Measurements from ENCODE around the gene ASMTL. TPM values are rescaled to one million over a fixed set of nuclear protein-coding genes. Genes with fewer than 3 reads are reported as not detected.
"Not testable (repeated sequence)": the region's sequence is repeated elsewhere in the genome, so short reads cannot be mapped to it uniquely, and the experiment has no call there.

ASMTL gene
- polyA plus RNA-seq (2013, experiment 1 of 4): 108 TPM
- 124 TPM for polyA plus RNA-seq (2013, experiment 2 of 4)
- polyA plus RNA-seq (2013, experiment 3 of 4): 79.2 TPM
- polyA plus RNA-seq (2013, experiment 4 of 4): 81.3 TPM

DNA sequence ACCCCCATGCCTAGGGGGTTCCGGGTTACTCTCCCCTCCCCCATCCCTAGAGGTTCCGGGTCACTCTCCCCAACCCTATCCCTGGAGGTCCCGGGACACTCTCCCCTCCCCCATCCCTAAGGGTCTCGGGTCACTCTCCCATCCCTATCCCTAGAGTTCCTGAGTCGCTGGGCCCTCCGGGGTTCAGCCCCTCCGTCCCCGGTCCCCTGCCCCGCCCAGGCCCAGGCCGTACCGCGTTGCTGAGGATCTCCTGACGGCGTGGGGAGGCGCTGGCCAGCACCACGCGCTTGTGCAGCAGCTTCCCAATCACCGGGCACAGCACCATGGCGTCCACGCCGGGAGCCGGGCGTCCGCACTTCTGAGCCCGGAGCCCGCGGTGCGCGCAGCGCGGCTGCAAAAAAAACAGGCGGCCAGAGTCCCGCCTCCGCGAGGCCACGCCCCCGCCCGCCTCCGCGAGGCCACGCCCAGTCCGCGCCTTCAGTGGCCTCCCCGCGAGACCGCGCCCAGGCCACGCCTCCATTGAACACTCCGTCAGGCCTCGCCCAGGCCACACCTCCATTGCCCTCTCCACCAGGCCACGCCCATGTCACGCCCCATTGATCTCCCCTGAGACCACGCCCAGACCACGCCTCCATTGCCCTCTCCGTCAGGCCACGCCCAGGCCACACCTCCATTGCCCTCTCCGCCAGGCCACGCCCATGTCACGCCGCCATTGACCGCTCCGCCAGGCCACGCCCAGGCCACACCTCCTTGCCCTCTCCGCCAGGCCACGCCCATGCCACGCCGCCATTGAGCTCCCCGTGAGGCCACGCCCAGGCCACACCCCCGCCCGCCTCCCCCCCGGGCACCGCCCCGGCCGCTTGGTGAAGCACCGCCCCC lies at the start of gene ASMTL:
Gene ASMTL, minus strand, starts transcription at position 394 of the 879 bp plus-strand sequence. Its CDS starts 69 bp downstream, at position 325.
- H3K27ac ChIP-seq (ENCODE audit: insufficient read depth, low read depth, low read length, poor library complexity, severe bottlenecking): peak within 1 kb of the TSS; percentile 78
- peak within 1 kb of the TSS; percentile 88 for H3K4me3 ChIP-seq (ENCODE audit: insufficient read depth, low read depth, low read length)
- WGBS, 2 experiments: 0% methylated on average over 71 to 76 of the region's 76 CpGs
- peaks cover 17% of the 10 kb centered on the region for H3K36me3 ChIP-seq (ENCODE audit: control insufficient read depth, insufficient read depth, low read length)
- no peaks in the 10 kb centered on the region for H3K4me1 ChIP-seq (ENCODE audit: control insufficient read depth, insufficient read depth, low read length)
- no peaks in the 10 kb centered on the region for H3K27me3 ChIP-seq (ENCODE audit: control insufficient read depth, insufficient read depth, low read length, poor library complexity, severe bottlenecking)
- H3K9me3 ChIP-seq (ENCODE audit: control insufficient read depth, low read length): no peaks in the 10 kb centered on the region

DNA sequence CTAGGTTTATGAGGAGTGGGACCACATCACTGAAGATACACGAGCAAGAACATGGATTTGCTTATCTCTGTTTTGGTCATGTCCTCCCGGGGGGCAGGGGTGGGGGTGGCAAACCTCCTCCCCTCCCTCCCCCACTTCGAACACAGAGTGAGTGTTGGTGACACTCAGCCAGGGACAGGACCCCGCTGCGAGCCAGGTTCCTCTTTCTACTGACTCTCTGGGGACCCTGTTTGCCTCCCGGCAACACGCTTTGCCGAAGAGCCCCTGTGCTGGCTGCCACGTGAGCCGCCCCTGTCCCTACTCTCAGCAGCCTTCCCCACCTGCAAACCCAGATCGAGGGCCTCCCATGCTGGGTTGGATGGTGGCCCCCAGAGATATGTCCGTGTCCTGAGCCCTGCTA lies 49.5 kb upstream of the ASMTL start:
- no peaks in the 10 kb centered on the region for H3K27me3 ChIP-seq (ENCODE audit: control insufficient read depth, insufficient read depth, low read length, poor library complexity, severe bottlenecking)
- no peaks in the 10 kb centered on the region for H3K36me3 ChIP-seq (ENCODE audit: control insufficient read depth, insufficient read depth, low read length)
- H3K9me3 ChIP-seq (ENCODE audit: control insufficient read depth, low read length): no peaks in the 10 kb centered on the region
- 85 to 87% methylated on average over 12 of the region's 12 CpGs for WGBS, 2 experiments
- H3K4me1 ChIP-seq (ENCODE audit: control insufficient read depth, insufficient read depth, low read length): no peaks in the 10 kb centered on the region
- H3K27ac ChIP-seq (ENCODE audit: insufficient read depth, low read depth, low read length, poor library complexity, severe bottlenecking): no peak overlapping the region
- H3K4me3 ChIP-seq (ENCODE audit: insufficient read depth, low read depth, low read length): no peak overlapping the region

DNA sequence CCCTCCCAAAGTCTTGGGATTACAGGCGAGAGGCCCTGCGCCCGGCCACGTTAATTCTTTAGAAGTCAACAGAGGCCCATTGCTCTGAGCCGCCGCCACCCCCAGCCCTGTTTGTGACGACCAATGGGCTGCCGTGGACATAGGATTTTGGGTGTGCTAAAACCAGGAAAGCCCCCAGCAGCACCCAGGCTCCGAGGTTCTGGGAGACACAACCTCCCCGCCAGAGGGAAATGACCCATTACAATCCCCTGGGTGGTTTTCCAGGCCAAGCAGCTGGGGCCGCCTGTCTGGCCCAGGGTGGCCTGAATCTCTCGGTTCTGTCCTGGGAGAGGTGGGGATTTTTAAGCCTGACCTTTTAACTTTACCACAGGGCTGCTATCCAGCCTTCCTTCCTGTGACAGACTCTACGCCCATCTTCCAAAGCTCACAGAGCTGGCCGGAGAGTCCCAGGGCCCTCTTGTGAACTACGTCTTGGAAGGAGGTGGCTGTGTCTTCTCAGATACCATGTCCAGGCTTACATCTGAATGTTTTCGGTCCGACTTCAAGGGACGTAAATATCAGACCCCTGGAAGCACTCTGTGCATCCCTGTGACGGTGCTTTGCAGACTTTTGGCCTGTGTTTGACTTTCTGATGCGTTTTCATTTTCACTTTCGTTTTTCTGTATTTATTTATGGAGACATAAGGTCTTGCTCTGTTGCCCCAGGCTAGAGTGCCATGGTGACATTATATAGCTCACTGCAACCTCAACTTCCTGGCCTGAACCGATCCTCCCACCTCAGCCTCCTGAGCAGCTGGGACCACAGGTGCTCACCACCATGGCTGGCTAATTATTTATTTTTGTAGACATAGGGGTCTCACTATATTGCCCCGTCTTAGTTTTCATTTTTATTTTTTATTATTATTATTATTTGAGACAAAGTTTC lies 48.3 kb upstream of the ASMTL start:
- Histone ChIP-seq H3K36me3 (ENCODE audit: control insufficient read depth, insufficient read depth, low read length) (no peaks in the 10 kb centered on the region), H3K27ac (ENCODE audit: insufficient read depth, low read depth, low read length, poor library complexity, severe bottlenecking) (no peak overlapping the region), H3K27me3 (ENCODE audit: control insufficient read depth, insufficient read depth, low read length, poor library complexity, severe bottlenecking) (no peaks in the 10 kb centered on the region), H3K4me3 (ENCODE audit: insufficient read depth, low read depth, low read length) (no peak overlapping the region), H3K9me3 (ENCODE audit: control insufficient read depth, low read length) (no peaks in the 10 kb centered on the region), H3K4me1 (ENCODE audit: control insufficient read depth, insufficient read depth, low read length) (no peaks in the 10 kb centered on the region)
- 92 to 94% methylated on average over 22 of the region's 23 CpGs for WGBS, 2 experiments

GRCh38 chrX:1496076-1496475 lies 43.4 kb upstream of the ASMTL start:
- 88% methylated on average over 12 of the region's 12 CpGs for WGBS, 2 experiments
- Histone ChIP-seq H3K4me3 (ENCODE audit: insufficient read depth, low read depth, low read length) (no peak overlapping the region), H3K27me3 (ENCODE audit: control insufficient read depth, insufficient read depth, low read length, poor library complexity, severe bottlenecking) (no peaks in the 10 kb centered on the region), H3K4me1 (ENCODE audit: control insufficient read depth, insufficient read depth, low read length) (peaks cover 8% of the 10 kb centered on the region), H3K9me3 (ENCODE audit: control insufficient read depth, low read length) (no peaks in the 10 kb centered on the region), H3K27ac (ENCODE audit: insufficient read depth, low read depth, low read length, poor library complexity, severe bottlenecking) (no peak overlapping the region), H3K36me3 (ENCODE audit: control insufficient read depth, insufficient read depth, low read length) (no peaks in the 10 kb centered on the region)

- Histone ChIP-seq H3K27ac (ENCODE audit: insufficient read depth, low read depth, low read length, poor library complexity, severe bottlenecking) (no peak overlapping the region), H3K4me3 (ENCODE audit: insufficient read depth, low read depth, low read length) (no peak overlapping the region), H3K4me1 (ENCODE audit: control insufficient read depth, insufficient read depth, low read length) (peaks cover 8% of the 10 kb centered on the region), H3K27me3 (ENCODE audit: control insufficient read depth, insufficient read depth, low read length, poor library complexity, severe bottlenecking) (no peaks in the 10 kb centered on the region), H3K36me3 (ENCODE audit: control insufficient read depth, insufficient read depth, low read length) (no peaks in the 10 kb centered on the region), H3K9me3 (ENCODE audit: control insufficient read depth, low read length) (no peaks in the 10 kb centered on the region)
- WGBS, 2 experiments: 43 to 49% methylated on average over 15 of the region's 15 CpGs
Measured at GRCh38 chrX:1493877-1494510, 41.3 kb upstream of the ASMTL start.

DNA sequence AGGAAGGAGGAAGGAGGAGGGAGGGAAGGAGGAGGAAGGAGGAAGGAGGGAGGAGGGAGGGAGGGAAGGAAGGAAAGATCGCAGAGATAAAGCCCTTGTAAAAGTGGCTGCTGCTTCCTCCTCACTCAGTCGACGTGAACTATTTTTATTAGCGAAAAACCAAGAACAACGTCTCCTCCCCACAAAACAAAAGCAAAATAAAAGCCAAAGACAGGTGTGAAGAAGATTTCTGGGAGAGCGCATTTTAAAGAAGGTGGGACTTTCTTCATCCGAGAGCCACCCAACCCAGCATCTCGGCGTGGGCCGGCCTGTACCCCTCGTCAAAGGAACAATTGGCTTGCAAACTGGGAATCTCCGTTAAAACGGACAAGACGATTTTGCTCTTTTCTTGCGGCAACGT lies 40.7 kb upstream of the ASMTL start:
- H3K27me3 ChIP-seq (ENCODE audit: control insufficient read depth, insufficient read depth, low read length, poor library complexity, severe bottlenecking): no peaks in the 10 kb centered on the region
- H3K9me3 ChIP-seq (ENCODE audit: control insufficient read depth, low read length): no peaks in the 10 kb centered on the region
- H3K4me1 ChIP-seq (ENCODE audit: control insufficient read depth, insufficient read depth, low read length): peaks cover 8% of the 10 kb centered on the region
- WGBS, 2 experiments: 43 to 49% methylated on average over 16 of the region's 16 CpGs
- no peak overlapping the region for H3K27ac ChIP-seq (ENCODE audit: insufficient read depth, low read depth, low read length, poor library complexity, severe bottlenecking)
- no peak overlapping the region for H3K4me3 ChIP-seq (ENCODE audit: insufficient read depth, low read depth, low read length)
- H3K36me3 ChIP-seq (ENCODE audit: control insufficient read depth, insufficient read depth, low read length): no peaks in the 10 kb centered on the region

DNA sequence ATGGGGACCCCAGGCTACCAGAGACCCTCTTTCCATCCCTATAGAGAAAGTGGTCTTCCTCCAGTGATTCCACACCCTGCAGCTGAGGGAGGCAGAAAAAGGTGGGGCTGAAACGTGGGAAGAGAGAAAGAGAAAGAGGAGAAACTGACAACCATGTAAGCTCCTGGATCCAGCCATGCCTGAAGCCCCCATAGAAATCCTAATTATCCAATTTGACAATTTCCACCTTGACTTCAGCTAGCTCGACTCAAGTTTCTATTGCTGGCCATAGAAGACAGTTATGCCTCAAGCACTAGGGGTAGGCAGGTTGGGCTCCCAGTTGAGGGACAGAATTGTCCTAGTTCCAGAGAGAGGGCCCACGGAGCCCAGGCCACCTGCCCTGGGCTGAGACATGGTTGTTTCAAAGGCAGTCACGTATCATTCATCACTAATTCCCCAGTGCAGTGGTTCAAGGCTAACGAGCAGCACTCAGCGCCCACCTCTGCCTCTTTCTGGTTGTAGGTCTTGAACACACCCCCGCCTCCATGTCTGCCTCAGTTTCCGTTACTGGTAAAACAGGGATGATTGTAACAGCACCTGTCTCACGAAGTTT lies 39.8 kb upstream of the ASMTL start:
- Histone ChIP-seq H3K27ac (ENCODE audit: insufficient read depth, low read depth, low read length, poor library complexity, severe bottlenecking) (no peak overlapping the region), H3K36me3 (ENCODE audit: control insufficient read depth, insufficient read depth, low read length) (no peaks in the 10 kb centered on the region), H3K27me3 (ENCODE audit: control insufficient read depth, insufficient read depth, low read length, poor library complexity, severe bottlenecking) (no peaks in the 10 kb centered on the region), H3K4me3 (ENCODE audit: insufficient read depth, low read depth, low read length) (no peak overlapping the region), H3K4me1 (ENCODE audit: control insufficient read depth, insufficient read depth, low read length) (peaks cover 8% of the 10 kb centered on the region), H3K9me3 (ENCODE audit: control insufficient read depth, low read length) (no peaks in the 10 kb centered on the region)
- 88 to 89% methylated on average over 9 of the region's 9 CpGs for WGBS, 2 experiments

DNA sequence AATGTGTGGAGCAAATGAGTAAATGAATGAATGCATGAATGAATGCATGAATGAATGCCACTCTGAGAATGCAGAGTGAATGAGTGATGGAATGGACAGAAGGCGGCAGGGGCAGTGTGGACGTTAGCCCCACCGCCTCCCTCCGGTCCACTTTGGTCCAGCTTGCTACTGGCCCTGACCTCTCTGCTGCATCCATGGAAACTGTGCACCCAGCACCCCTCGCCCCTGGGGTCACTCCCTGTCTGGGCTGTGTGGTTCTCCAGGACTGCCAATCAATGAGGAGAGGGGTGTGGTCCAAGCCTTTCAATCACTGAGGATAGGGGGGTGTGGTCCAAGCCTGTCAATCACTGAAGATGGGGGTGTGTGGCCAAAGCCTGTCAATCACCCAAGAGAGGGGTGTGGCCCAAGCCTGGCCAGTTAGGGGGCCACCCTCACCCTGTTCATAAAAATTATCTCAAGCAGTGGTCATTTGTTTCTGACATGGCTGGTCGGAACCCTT lies 39.2 kb upstream of the ASMTL start:
- H3K36me3 ChIP-seq (ENCODE audit: control insufficient read depth, insufficient read depth, low read length): no peaks in the 10 kb centered on the region
- H3K27ac ChIP-seq (ENCODE audit: insufficient read depth, low read depth, low read length, poor library complexity, severe bottlenecking): no peak overlapping the region
- H3K27me3 ChIP-seq (ENCODE audit: control insufficient read depth, insufficient read depth, low read length, poor library complexity, severe bottlenecking): no peaks in the 10 kb centered on the region
- H3K4me3 ChIP-seq (ENCODE audit: insufficient read depth, low read depth, low read length): no peak overlapping the region
- WGBS, 2 experiments: 83 to 90% methylated on average over 6 of the region's 6 CpGs
- no peaks in the 10 kb centered on the region for H3K9me3 ChIP-seq (ENCODE audit: control insufficient read depth, low read length)
- H3K4me1 ChIP-seq (ENCODE audit: control insufficient read depth, insufficient read depth, low read length): peaks cover 8% of the 10 kb centered on the region

GRCh38 chrX:1491248-1491647 lies 38.5 kb upstream of the ASMTL start:
- not testable (repeated sequence) for H3K27me3 ChIP-seq (ENCODE audit: control insufficient read depth, insufficient read depth, low read length, poor library complexity, severe bottlenecking)
- 94% methylated on average over 4 of the region's 4 CpGs for WGBS, 2 experiments

More at GRCh38 chrX:1491248-1491647, 38.5 kb upstream of the ASMTL start:
- not testable (repeated sequence) for H3K36me3 ChIP-seq (ENCODE audit: control insufficient read depth, insufficient read depth, low read length); H3K9me3 ChIP-seq (ENCODE audit: control insufficient read depth, low read length); H3K27ac ChIP-seq (ENCODE audit: insufficient read depth, low read depth, low read length, poor library complexity, severe bottlenecking); H3K4me3 ChIP-seq (ENCODE audit: insufficient read depth, low read depth, low read length); H3K4me1 ChIP-seq (ENCODE audit: control insufficient read depth, insufficient read depth, low read length)
